Lung (tissue), 12 donors: ENCODE data around the gene ERP27. TPM values are rescaled to one million over a fixed set of nuclear protein-coding genes. Genes with fewer than 3 reads are reported as not detected.

Experiments
- ATAC-seq: fragments of 200-7000 bp; cut with Tn5 transposase; one replicate; pipeline ENCODE4 v1.9.1; 2020; ENCODE audit warnings: moderate number of reproducible peaks; ENCODE audit not compliant: insufficient read depth, low FRiP score
- DNase-seq, 3 donors: peaks; one replicate each; pipeline ENCODE4 v3.0.0-alpha.2; 2013 to 2017
- H3K27ac ChIP-seq, 2 donors: one replicate each; pipeline ENCODE4 v1.5.1; 2013; ENCODE audit warnings: mild to moderate bottlenecking in 2 of 2, moderate library complexity in 2 of 2, control low read depth in 1 of 2, inconsistent platforms in 1 of 2, low read depth in 1 of 2, low read length in 1 of 2
- H3K27me3 ChIP-seq, 3 donors: one replicate each; pipeline ENCODE4 v1.5.1; 2013; ENCODE audit warnings: low read length in 2 of 3; ENCODE audit not compliant: control insufficient read depth in 3 of 3, insufficient read depth in 3 of 3
- H3K36me3 ChIP-seq, 4 donors: one replicate each; pipeline ENCODE4 v1.5.1; 2013; ENCODE audit warnings: low read length in 4 of 4, mild to moderate bottlenecking in 1 of 4, moderate library complexity in 1 of 4; ENCODE audit not compliant: control insufficient read depth in 4 of 4, insufficient read depth in 4 of 4
- H3K4me1 ChIP-seq, 5 donors: one replicate each; pipeline ENCODE4 v1.5.1; 2013; ENCODE audit warnings: low read length in 5 of 5, mild to moderate bottlenecking in 2 of 5, moderate library complexity in 1 of 5; ENCODE audit not compliant: control insufficient read depth in 5 of 5, insufficient read depth in 5 of 5
- H3K4me3 ChIP-seq: one replicate; pipeline ENCODE4 v1.5.1; 2013; ENCODE audit warnings: mild to moderate bottlenecking, control low read depth, moderate library complexity
- H3K9ac ChIP-seq, 2 donors: one replicate each; pipeline ENCODE4 v1.5.1; 2013; ENCODE audit warnings: low read length in 2 of 2, control low read depth in 1 of 2; ENCODE audit not compliant: insufficient read depth in 1 of 2
- H3K9me3 ChIP-seq, 4 donors: one replicate each; pipeline ENCODE4 v1.5.1; 2013; ENCODE audit warnings: low read length in 3 of 4, mild to moderate bottlenecking in 1 of 4, moderate library complexity in 1 of 4; ENCODE audit not compliant: control insufficient read depth in 4 of 4, insufficient read depth in 3 of 4
- WGBS, 2 donors: extraction: QIAGEN DNeasy Blood & Tissue Kit; methylation state at CpG; one replicate each; pipeline ENCODE4 v1.1.7; 2013; 5-methylcytosine and 5-hydroxymethylcytosine counted together
- polyA plus RNA-seq, 2 donors: library from polyadenylated mRNA; stranded (reverse); fragments of 200-250 nt; gene quantifications; one replicate each; pipeline ENCODE4 v1.2.1, GENCODE V29; 2013
- total RNA-seq, 2 donors: library from RNA; depleted of rRNA in 1 of 2; stranded (reverse); fragments of >200 nt in 1 of 2; gene quantifications; one replicate each; pipeline ENCODE4 v1.2.1, GENCODE V29; 2014 to 2021
- TF ChIP-seq, protein P1 (sequence below): IDR thresholded peaks from 2 replicates; pipeline ENCODE4 v1.5.1; 2012; ENCODE audit warnings: mild to moderate bottlenecking; ENCODE audit errors: control extremely low read depth, extremely low read depth
- donor health status: control.
- donor health status: control.
- donor health status: Bipolar disorder and iron deficiency.
- donor health status: healthy.
- donor health status: DM: yes; HTN: yes; CAD: no.

Gene ERP27
- total and polyA plus RNA-seq, 4 donors, result 1.9 to 64.6 (median 10.4) TPM

DNA sequence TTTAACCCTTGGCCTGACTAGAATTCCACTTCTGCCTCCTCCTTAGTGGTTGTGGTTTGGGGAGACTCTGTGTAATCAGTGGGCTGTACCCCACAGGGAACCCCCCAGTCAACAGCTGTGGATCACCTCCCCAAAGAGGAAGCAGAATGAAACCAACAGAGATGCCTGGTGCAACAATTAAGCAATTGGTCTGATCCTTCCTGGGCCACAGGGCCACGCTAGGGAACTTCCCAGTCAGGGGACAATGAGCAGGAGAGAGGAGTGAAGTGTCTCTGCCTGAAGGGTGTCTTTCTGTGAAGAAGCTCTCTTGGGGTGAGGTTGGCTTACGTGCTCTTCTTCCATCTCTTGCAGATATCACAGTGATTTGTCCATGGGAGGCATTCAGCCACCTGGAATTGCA, 42.7 kb upstream of the ERP27 start:
- no peak for DNase-seq
- TF ChIP-seq, protein P1, sequence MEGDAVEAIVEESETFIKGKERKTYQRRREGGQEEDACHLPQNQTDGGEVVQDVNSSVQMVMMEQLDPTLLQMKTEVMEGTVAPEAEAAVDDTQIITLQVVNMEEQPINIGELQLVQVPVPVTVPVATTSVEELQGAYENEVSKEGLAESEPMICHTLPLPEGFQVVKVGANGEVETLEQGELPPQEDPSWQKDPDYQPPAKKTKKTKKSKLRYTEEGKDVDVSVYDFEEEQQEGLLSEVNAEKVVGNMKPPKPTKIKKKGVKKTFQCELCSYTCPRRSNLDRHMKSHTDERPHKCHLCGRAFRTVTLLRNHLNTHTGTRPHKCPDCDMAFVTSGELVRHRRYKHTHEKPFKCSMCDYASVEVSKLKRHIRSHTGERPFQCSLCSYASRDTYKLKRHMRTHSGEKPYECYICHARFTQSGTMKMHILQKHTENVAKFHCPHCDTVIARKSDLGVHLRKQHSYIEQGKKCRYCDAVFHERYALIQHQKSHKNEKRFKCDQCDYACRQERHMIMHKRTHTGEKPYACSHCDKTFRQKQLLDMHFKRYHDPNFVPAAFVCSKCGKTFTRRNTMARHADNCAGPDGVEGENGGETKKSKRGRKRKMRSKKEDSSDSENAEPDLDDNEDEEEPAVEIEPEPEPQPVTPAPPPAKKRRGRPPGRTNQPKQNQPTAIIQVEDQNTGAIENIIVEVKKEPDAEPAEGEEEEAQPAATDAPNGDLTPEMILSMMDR, result no peak
- peak overlapping the region in 1 of 2 donors; percentile 10 for H3K27ac ChIP-seq
- WGBS, 2 donors, result 26 to 76% methylated on average over 2 of the region's 2 CpGs
- no peaks in the 10 kb centered on the region for H3K9me3 ChIP-seq
- no peaks in the 10 kb centered on the region for H3K27me3 ChIP-seq
- H3K4me1 ChIP-seq, result no peaks in the 10 kb centered on the region
- ATAC-seq, result no peak
- H3K9ac ChIP-seq, result no peak overlapping the region
- no peak overlapping the region for H3K4me3 ChIP-seq
- no peaks in the 10 kb centered on the region for H3K36me3 ChIP-seq

DNA sequence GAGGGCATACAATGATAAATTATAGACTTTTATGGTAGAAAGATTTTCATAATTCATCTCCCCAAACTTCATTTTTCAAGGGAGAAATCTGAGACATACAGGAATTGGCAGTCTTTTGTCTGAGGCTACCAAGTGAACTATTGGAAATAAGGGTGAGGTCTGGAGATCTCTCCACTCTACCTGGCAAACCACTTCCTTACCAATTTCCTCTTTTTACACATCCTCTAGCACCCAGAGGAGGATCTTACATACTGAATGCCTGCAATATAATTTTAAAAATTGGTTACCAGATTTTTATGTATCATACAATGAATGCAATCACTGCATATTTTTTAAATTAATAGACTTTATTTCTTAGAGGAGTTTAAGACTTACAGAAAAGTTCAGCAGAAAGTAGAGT, 41.1 kb upstream of the ERP27 start:
- no peak overlapping the region for H3K9ac ChIP-seq
- TF ChIP-seq, protein P1, result no peak
- no peaks in the 10 kb centered on the region for H3K9me3 ChIP-seq
- H3K36me3 ChIP-seq, result no peaks in the 10 kb centered on the region
- no peak overlapping the region for H3K4me3 ChIP-seq
- no peak for DNase-seq
- no peak overlapping the region for H3K27ac ChIP-seq
- H3K27me3 ChIP-seq, result no peaks in the 10 kb centered on the region
- no peak for ATAC-seq
- H3K4me1 ChIP-seq, result no peaks in the 10 kb centered on the region

DNA sequence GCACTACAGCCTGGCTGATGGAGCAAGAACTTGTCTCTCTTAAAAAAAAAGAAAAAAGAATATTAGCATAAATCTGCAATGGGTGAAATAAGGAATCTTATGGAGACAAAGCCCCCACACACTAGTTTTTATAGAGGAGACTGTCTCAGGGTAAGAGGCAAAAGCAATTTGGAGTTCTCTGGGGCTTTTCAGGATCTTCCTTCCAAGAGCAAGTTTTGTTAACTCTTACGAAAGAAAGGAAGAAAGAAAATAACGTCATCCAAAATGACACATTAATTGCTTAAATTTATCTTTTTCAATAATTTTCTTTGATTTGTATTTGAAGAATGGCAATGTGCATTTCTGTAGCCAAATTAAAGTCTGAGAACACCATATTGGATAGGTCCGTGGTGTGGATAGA, 38.3 kb upstream of the ERP27 start:
- no peak for DNase-seq

DNA sequence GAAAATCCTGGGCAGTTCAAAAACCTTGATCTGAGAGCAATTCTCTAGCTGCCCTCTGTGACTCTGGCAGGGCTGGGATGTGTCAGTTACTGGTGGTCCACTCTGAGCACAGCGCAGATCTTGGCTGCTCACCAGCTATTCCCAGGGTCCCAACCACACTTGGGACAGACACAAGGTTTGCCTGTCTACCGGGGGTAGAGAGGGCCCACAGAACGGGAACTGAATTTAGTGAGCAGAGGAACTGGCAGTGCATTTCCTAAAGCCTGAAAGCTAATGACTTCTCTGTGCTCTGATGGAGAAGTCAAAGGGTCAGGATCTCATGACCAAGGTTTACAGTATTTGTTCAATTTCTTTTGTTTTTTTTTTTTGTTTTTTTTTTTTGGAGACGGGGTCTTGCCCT, 37.1 kb upstream of the ERP27 start:
- TF ChIP-seq, protein P1, result no peak
- Histone ChIP-seq H3K9ac (no peak overlapping the region), H3K27ac (no peak overlapping the region), H3K4me3 (no peak overlapping the region), H3K4me1 (no peaks in the 10 kb centered on the region), H3K9me3 (no peaks in the 10 kb centered on the region), H3K36me3 (no peaks in the 10 kb centered on the region), H3K27me3 (no peaks in the 10 kb centered on the region)
- DNase-seq, result no peak
- ATAC-seq, result no peak
- 48 to 74% methylated on average over 4 of the region's 4 CpGs for WGBS, 2 donors

More for the DNA sequence above, 38.3 kb upstream of the ERP27 start:
- H3K4me3 ChIP-seq, result no peak overlapping the region
- TF ChIP-seq, protein P1, result no peak
- H3K27me3 ChIP-seq, result no peaks in the 10 kb centered on the region
- no peak overlapping the region for H3K9ac ChIP-seq
- 54 to 82% methylated on average over 3 of the region's 3 CpGs for WGBS, 2 donors
- no peak overlapping the region for H3K27ac ChIP-seq
- no peaks in the 10 kb centered on the region for H3K9me3 ChIP-seq
- no peak for ATAC-seq
- no peaks in the 10 kb centered on the region for H3K36me3 ChIP-seq
- no peaks in the 10 kb centered on the region for H3K4me1 ChIP-seq
